ENCODE measurements around the gene C11orf52. TPM values are rescaled to one million over a fixed set of nuclear protein-coding genes. Genes with fewer than 3 reads are reported as not detected.

The C11orf52 gene
- total and polyA plus RNA-seq, 2 of the 13 experiments (the other 11 are each of a cell fraction or from before 2014, with no cell fraction given) = 7.4 to 11.0 TPM

DNA sequence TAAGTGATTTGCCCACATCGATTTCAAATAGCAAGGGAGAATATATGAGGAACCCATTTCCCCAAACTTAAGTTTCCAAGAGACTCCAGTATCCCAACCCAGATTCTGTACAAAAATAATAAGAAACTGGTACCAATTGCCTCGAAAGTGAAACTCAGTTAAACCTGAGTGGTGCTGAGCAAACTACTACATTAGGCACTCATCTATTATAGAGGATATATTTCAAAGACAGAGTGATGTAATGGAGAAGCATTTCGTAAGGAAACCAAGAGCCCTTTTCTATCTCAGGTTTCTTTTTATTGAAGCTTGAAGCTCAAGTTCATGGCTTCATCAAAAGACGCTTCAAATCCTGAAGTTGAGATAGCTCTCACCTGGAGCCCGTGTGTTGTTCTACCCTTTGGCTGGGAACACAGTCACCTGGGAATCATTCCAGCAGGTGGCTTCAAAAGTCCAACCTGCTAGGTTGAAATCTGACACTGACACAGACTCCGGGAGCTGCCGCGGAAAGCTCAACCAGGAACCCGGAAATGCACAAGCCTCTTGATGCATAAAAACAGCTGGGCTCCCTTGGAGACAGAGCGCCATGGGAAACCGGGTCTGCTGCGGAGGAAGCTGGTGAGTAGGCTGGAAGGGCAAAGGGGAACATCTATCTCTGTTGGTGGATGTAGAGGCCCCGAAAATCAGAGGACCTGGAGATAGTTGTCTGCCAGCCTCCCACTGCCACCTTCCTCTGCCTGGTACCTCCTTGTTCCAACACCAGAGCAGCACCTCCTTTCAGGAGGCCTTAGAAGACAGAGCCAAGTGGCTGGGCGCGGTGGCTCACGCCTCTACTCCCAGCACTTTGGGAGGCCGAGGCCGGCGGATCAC is at the start of gene C11orf52 (continued):
- TF ChIP-seq ELF3 (CRISPR knock-in tag; IDR thresholded peaks at IDR 0.05) = peak; percentile 99
- peak; percentile 61; the same call in 1 of the 2 replicates for TF ChIP-seq KDM2A (CRISPR knock-in tag; IDR thresholded peaks at IDR 0.05; ENCODE audit: borderline replicate concordance, low read depth)
- peak; percentile 51; the same call in 1 of the 2 replicates for TF ChIP-seq ZNF274 (CRISPR knock-in tag; IDR thresholded peaks at IDR 0.05)
- TF ChIP-seq, protein P1, sequence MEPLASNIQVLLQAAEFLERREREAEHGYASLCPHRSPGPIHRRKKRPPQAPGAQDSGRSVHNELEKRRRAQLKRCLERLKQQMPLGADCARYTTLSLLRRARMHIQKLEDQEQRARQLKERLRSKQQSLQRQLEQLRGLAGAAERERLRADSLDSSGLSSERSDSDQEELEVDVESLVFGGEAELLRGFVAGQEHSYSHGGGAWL (CRISPR knock-in tag; IDR thresholded peaks at IDR 0.05) = no peak
- TF ChIP-seq ZNF292 (CRISPR knock-in tag; IDR thresholded peaks at IDR 0.05; ENCODE audit: borderline replicate concordance, low read depth) = peak; percentile 80; the same call in 1 of the 2 replicates
- no peak for TF ChIP-seq RBFOX2 (IDR thresholded peaks at IDR 0.05; ENCODE audit: low read depth, low read length)
- TF ChIP-seq DMAP1 (CRISPR knock-in tag; IDR thresholded peaks at IDR 0.05) = 0 out of 2 replicates have a peak, but pooled peaks have one; percentile 50
- TF ChIP-seq, protein P2, sequence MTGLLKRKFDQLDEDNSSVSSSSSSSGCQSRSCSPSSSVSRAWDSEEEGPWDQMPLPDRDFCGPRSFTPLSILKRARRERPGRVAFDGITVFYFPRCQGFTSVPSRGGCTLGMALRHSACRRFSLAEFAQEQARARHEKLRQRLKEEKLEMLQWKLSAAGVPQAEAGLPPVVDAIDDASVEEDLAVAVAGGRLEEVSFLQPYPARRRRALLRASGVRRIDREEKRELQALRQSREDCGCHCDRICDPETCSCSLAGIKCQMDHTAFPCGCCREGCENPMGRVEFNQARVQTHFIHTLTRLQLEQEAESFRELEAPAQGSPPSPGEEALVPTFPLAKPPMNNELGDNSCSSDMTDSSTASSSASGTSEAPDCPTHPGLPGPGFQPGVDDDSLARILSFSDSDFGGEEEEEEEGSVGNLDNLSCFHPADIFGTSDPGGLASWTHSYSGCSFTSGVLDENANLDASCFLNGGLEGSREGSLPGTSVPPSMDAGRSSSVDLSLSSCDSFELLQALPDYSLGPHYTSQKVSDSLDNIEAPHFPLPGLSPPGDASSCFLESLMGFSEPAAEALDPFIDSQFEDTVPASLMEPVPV (CRISPR knock-in tag; IDR thresholded peaks at IDR 0.05) = no peak
- TF ChIP-seq, protein P3, sequence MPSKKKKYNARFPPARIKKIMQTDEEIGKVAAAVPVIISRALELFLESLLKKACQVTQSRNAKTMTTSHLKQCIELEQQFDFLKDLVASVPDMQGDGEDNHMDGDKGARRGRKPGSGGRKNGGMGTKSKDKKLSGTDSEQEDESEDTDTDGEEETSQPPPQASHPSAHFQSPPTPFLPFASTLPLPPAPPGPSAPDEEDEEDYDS (CRISPR knock-in tag; IDR thresholded peaks at IDR 0.05) = peak; percentile 38; the same call in 1 of the 2 replicates
- no peak; the same call in 1 of the 2 replicates for TF ChIP-seq ZNF788 (CRISPR knock-in tag; IDR thresholded peaks at IDR 0.05; ENCODE audit: borderline replicate concordance)
- peak; percentile 38; the same call in 1 of the 2 replicates for TF ChIP-seq RFX3 (CRISPR knock-in tag; IDR thresholded peaks at IDR 0.05)
- TF ChIP-seq NRL (CRISPR knock-in tag; IDR thresholded peaks at IDR 0.05; ENCODE audit: borderline replicate concordance) = 0 out of 2 replicates have a peak, but pooled peaks have one; percentile 57
- TF ChIP-seq DPF2 (CRISPR knock-in tag; IDR thresholded peaks at IDR 0.05; ENCODE audit: borderline replicate concordance, low read depth) = no peak
- TF ChIP-seq, protein P4, sequence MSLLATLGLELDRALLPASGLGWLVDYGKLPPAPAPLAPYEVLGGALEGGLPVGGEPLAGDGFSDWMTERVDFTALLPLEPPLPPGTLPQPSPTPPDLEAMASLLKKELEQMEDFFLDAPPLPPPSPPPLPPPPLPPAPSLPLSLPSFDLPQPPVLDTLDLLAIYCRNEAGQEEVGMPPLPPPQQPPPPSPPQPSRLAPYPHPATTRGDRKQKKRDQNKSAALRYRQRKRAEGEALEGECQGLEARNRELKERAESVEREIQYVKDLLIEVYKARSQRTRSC (CRISPR knock-in tag; IDR thresholded peaks at IDR 0.05; ENCODE audit: low read depth) = no peak
- no peak for TF ChIP-seq SETDB1 (CRISPR knock-in tag; IDR thresholded peaks at IDR 0.05; ENCODE audit: borderline replicate concordance)
- TF ChIP-seq, protein P5, sequence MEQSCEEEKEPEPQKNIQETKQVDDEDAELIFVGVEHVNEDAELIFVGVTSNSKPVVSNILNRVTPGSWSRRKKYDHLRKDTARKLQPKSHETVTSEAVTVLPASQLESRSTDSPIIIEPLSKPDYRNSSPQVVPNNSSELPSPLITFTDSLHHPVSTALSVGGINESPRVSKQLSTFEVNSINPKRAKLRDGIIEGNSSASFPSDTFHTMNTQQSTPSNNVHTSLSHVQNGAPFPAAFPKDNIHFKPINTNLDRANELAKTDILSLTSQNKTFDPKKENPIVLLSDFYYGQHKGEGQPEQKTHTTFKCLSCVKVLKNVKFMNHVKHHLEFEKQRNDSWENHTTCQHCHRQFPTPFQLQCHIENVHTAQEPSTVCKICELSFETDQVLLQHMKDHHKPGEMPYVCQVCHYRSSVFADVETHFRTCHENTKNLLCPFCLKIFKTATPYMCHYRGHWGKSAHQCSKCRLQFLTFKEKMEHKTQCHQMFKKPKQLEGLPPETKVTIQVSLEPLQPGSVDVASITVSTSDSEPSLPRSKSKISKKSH (CRISPR knock-in tag; IDR thresholded peaks at IDR 0.05; ENCODE audit: borderline replicate concordance) = peak; percentile 61; the same call in 1 of the 2 replicates
- TF ChIP-seq, protein P6, sequence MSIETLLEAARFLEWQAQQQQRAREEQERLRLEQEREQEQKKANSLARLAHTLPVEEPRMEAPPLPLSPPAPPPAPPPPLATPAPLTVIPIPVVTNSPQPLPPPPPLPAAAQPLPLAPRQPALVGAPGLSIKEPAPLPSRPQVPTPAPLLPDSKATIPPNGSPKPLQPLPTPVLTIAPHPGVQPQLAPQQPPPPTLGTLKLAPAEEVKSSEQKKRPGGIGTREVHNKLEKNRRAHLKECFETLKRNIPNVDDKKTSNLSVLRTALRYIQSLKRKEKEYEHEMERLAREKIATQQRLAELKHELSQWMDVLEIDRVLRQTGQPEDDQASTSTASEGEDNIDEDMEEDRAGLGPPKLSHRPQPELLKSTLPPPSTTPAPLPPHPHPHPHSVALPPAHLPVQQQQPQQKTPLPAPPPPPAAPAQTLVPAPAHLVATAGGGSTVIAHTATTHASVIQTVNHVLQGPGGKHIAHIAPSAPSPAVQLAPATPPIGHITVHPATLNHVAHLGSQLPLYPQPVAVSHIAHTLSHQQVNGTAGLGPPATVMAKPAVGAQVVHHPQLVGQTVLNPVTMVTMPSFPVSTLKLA (IDR thresholded peaks at IDR 0.05) = no peak
- peak; percentile 41; the same call in 1 of the 2 replicates for TF ChIP-seq HDAC1 (CRISPR knock-in tag; IDR thresholded peaks at IDR 0.05)
- TF ChIP-seq NFKB2 (CRISPR knock-in tag; IDR thresholded peaks at IDR 0.05; ENCODE audit: borderline replicate concordance) = no peak; the same call in 1 of the 2 replicates
- TF ChIP-seq MYNN (CRISPR knock-in tag; IDR thresholded peaks at IDR 0.05; ENCODE audit: low read depth) = no peak
- no peak for TF ChIP-seq SP1 (IDR thresholded peaks at IDR 0.05)
- TF ChIP-seq SP1 (CRISPR knock-in tag; IDR thresholded peaks at IDR 0.05) = no peak
- no peak for TF ChIP-seq ZNF354B (CRISPR knock-in tag; IDR thresholded peaks at IDR 0.05)
